Stomach (tissue), 9 donors: ENCODE data around the gene KLHL3. TPM values are rescaled to one million over a fixed set of nuclear protein-coding genes. Genes with fewer than 3 reads are reported as not detected.

ENCODE experiments used
- DNase-seq, 2 donors: peaks; one replicate each; pipeline versions ENCODE4 v3.0.0 to v3.0.0-alpha.2; 2013 to 2019
- H3K27ac ChIP-seq, 5 donors: fragments of 200-600 bp in 4 of 5; sonication (generic) in 4 of 5; one replicate each; pipeline ENCODE4 v1.5.1; 2013 to 2019; ENCODE audit warnings: mild to moderate bottlenecking in 1 of 5, moderate library complexity in 1 of 5
- H3K27me3 ChIP-seq, 3 donors: fragments of 200-600 bp; sonication (generic); one replicate each; pipeline ENCODE4 v1.5.1; 2017 to 2019; ENCODE audit warnings: mixed run types in 1 of 3
- H3K36me3 ChIP-seq, 4 donors: fragments of 200-600 bp; sonication (generic); 1 replicate in 3 of 4; 2 replicates in 1 of 4; pipeline ENCODE4 v1.5.1; 2016 to 2019
- H3K4me1 ChIP-seq, 4 donors: fragments of 200-600 bp; sonication (generic); one replicate each; pipeline ENCODE4 v1.5.1; 2016 to 2019
- H3K4me3 ChIP-seq, 4 donors: fragments of 200-600 bp; sonication (generic) in 3 of 4; one replicate each; pipeline ENCODE4 v1.5.1; 2016 to 2019; ENCODE audit warnings: mild to moderate bottlenecking in 1 of 4
- H3K9me3 ChIP-seq, 4 donors: fragments of 200-600 bp; sonication (generic); one replicate each; pipeline ENCODE4 v1.5.1; 2016 to 2019
- CTCF ChIP-seq, 7 experiments: fragments of 450-650 bp in 4 of 7; fragments of 200-600 bp in 3 of 7; sonication (generic) in 3 of 7; IDR thresholded peaks; one replicate each; pipeline ENCODE4 v1.5.1; 2016 to 2019; ENCODE audit warnings: antibody characterized with exemption in 7 of 7, control low read depth in 2 of 7, mild to moderate bottlenecking in 1 of 7
- EP300 ChIP-seq: sonication (generic); formaldehyde crosslinking; IDR thresholded peaks from one replicate; pipeline ENCODE4 v1.6.1; 2017; ENCODE audit warnings: antibody characterized with exemption
- POLR2A ChIP-seq, 4 donors: fragments of 450-650 bp; IDR thresholded peaks; one replicate each; pipeline ENCODE4 v1.6.1; 2016; ENCODE audit warnings: antibody characterized with exemption in 4 of 4, control low read depth in 2 of 4, mild to moderate bottlenecking in 1 of 4, moderate library complexity in 1 of 4
- POLR2AphosphoS5 ChIP-seq, 3 donors: sonication (generic); formaldehyde crosslinking; IDR thresholded peaks; one replicate each; pipeline ENCODE4 v1.6.1; 2016; ENCODE audit warnings: antibody characterized with exemption in 3 of 3
- WGBS, 5 donors: extraction: QIAGEN DNeasy Blood & Tissue Kit in 3 of 5; methylation state at CpG; one replicate each; pipeline versions ENCODE4 v1.1.5 to v1.1.7; 2013 to 2018; 5-methylcytosine and 5-hydroxymethylcytosine counted together
- intact Hi-C: fragments of 100-400 bp; cut with DNase I; formaldehyde crosslinking; loops from one replicate; pipeline ENCODE4 v1.15.1; 2023; ENCODE audit warnings: low total_unique reads
- polyA plus RNA-seq, 3 donors: library from polyadenylated mRNA; stranded (reverse); fragments of 200-250 nt; gene quantifications; one replicate each; pipeline ENCODE4 v1.2.3, GENCODE V29; 2013
- total RNA-seq, 5 donors: library from RNA; depleted of rRNA; stranded (reverse); fragments of >200 nt; gene quantifications; one replicate each; pipeline versions ENCODE4 v1.1.0 to v1.2.3, GENCODE V29; 2014 to 2016
- donor health status: healthy with polysubstance abuse.
- donor health status: Bipolar disorder and iron deficiency.
- donor health status: healthy.

Gene KLHL3
- total and polyA plus RNA-seq, 8 donors = 0.50 to 20.4 (median 10.3) TPM

- no peak for TF ChIP-seq POLR2A (IDR thresholded peaks at IDR 0.05)
- TF ChIP-seq POLR2AphosphoS5 (IDR thresholded peaks at IDR 0.05) = no peak
- TF ChIP-seq EP300 = no peak
- no peak for TF ChIP-seq CTCF (IDR thresholded peaks at IDR 0.05)
- intact Hi-C loops = no loop called here
- H3K9me3 ChIP-seq = no peaks in the 10 kb centered on the region
- no peak overlapping the region for H3K4me3 ChIP-seq
- peaks cover 0 to 14% (median 0%) of the 10 kb centered on the region in 3 donors for H3K27me3 ChIP-seq
- H3K4me1 ChIP-seq = no peaks in the 10 kb centered on the region
- DNase-seq = no peak
- H3K27ac ChIP-seq = no peak overlapping the region
- no peaks in the 10 kb centered on the region for H3K36me3 ChIP-seq
Observed at GRCh38 chr5:137612576-137612975, 123.3 kb downstream of the KLHL3 start.

DNA sequence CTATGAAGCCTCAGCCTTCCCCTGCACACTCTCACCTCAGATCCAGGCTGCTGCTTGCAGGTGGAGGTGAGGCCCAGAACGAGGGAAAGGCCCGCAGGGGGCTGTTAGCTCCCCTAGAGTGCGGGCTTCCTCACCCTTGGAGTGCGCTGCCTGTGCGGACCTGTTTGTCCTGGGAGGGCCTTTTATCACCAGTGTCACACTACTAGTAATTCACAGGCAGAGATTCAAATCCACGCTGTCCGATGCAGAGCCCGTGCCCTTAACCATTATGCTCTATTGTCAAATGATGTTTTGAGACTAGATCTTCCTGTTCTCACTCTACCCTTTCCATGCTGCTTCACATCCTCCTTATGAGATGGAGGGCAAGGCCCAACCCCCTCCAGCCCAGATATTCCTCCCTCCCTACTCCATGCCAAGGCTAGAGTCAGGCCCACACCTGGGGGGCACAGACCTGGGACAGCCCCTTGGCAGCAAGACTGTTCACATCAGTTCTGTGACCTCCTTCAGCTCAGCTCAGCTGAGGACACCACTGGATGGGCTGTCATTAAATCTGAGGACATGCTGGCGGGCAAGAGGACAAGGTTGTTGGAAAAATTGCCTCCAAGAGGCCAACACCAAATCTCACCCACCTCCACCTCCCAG, 124.0 kb downstream of the KLHL3 start:
- Histone ChIP-seq H3K36me3 (no peaks in the 10 kb centered on the region), H3K27ac (no peak overlapping the region), H3K9me3 (no peaks in the 10 kb centered on the region), H3K4me1 (no peaks in the 10 kb centered on the region), H3K27me3 (peaks cover 0 to 14% (median 0%) of the 10 kb centered on the region in 3 donors), H3K4me3 (no peak overlapping the region)
- WGBS, 5 donors = 67 to 85% (median 81%) methylated on average over 9 of the region's 9 CpGs
- no peak for TF ChIP-seq EP300
- no peak for TF ChIP-seq POLR2A (IDR thresholded peaks at IDR 0.05)
- no peak for TF ChIP-seq POLR2AphosphoS5 (IDR thresholded peaks at IDR 0.05)
- no peak for TF ChIP-seq CTCF (IDR thresholded peaks at IDR 0.05)
- no peak for DNase-seq
- intact Hi-C loops = no loop called here

- intact Hi-C loops = no loop called here
- Histone ChIP-seq H3K4me3 (no peak overlapping the region), H3K27ac (no peak overlapping the region), H3K4me1 (no peaks in the 10 kb centered on the region), H3K9me3 (no peaks in the 10 kb centered on the region), H3K27me3 (peaks cover 0 to 14% (median 0%) of the 10 kb centered on the region in 3 donors), H3K36me3 (no peaks in the 10 kb centered on the region)
- TF ChIP-seq POLR2AphosphoS5 (IDR thresholded peaks at IDR 0.05) (no peak), EP300 (no peak), POLR2A (IDR thresholded peaks at IDR 0.05) (no peak), CTCF (IDR thresholded peaks at IDR 0.05) (no peak)
- 65 to 83% (median 74%) methylated on average over 4 of the region's 4 CpGs for WGBS, 5 donors
- no peak for DNase-seq
Observed at GRCh38 chr5:137611011-137611580, 124.8 kb downstream of the KLHL3 start.

DNA sequence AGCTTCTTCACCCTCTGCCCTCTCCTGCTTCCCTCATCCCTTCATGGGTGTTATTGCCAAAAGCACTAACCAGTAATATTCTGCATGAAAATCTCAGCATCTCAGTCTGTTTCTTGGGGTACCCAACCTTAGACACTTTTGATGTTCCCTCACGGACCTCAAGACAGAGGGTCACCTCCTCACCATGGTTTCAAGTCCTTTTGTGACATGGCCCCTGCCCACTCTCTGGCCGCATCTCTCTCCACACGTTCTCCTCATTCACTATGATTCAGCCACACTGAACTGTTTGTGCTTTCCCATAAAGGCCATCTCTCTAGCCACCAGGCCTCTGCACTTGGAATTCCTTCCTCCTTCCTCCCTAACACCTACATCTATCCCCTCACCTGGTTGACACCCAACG, 125.3 kb downstream of the KLHL3 start:
- H3K9me3 ChIP-seq = no peaks in the 10 kb centered on the region
- no peak overlapping the region for H3K4me3 ChIP-seq
- 83 to 87% (median 83%) methylated on average over 4 of the region's 4 CpGs for WGBS, 5 donors
- no peaks in the 10 kb centered on the region for H3K36me3 ChIP-seq
- no peaks in the 10 kb centered on the region for H3K4me1 ChIP-seq
- peaks cover 0 to 14% (median 0%) of the 10 kb centered on the region in 3 donors for H3K27me3 ChIP-seq
- TF ChIP-seq POLR2AphosphoS5 (IDR thresholded peaks at IDR 0.05) (no peak), POLR2A (IDR thresholded peaks at IDR 0.05) (no peak), EP300 (no peak), CTCF (IDR thresholded peaks at IDR 0.05) (no peak)
- H3K27ac ChIP-seq = no peak overlapping the region
- intact Hi-C loops = no loop called here
- DNase-seq = no peak
